Measurements from ENCODE around the gene SLC27A5.

- TF ChIP-seq CTCF (IDR thresholded peaks at IDR 0.05) (peak in 3 of 6 experiments; percentile 27 to 51 (median 35)), POLR2A (IDR thresholded peaks at IDR 0.05) (no peak)
Measured at GRCh38 chr19:58518256-58519086, 6.7 kb upstream of the SLC27A5 start.
